Measurements from ENCODE around the gene ZFP92.

The ZFP92 gene

DNA sequence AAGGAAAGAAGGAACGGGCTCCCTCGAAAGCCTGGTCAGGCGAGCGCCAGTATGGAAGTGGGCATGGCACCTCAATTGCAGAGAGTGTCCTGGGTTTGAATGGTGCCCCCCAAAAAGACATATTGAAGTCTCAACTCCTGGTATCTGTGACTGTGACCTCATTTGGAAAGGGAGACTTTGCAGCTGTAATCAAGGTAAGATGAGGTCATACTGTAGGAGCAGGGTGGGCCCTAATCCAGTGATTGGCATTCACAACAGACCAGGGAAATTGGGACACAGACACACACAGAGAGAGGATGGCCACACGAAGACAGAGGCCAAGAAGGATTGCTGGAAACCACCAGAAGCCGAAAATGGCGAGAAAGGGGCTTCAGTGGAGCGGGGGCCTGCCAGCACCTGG lies 6.4 kb downstream of the ZFP92 start:
- no peaks in the 10 kb centered on the region for H3K27me3 Mint-ChIP-seq
- H3K4me3 Mint-ChIP-seq: no peak overlapping the region
- H3K4me1 Mint-ChIP-seq: no peaks in the 10 kb centered on the region
- no peak for DNase-seq (ENCODE audit: low spot score in 2 of 2)
- no peaks in the 10 kb centered on the region for H3K9me3 Mint-ChIP-seq
- H3K36me3 Mint-ChIP-seq (ENCODE audit: insufficient read depth): no peaks in the 10 kb centered on the region
- ATAC-seq (replicated peaks; ENCODE audit: extremely low read depth, poor library complexity, severe bottlenecking): no peak
- no peak overlapping the region for H3K27ac Mint-ChIP-seq (ENCODE audit: low read depth)

DNA sequence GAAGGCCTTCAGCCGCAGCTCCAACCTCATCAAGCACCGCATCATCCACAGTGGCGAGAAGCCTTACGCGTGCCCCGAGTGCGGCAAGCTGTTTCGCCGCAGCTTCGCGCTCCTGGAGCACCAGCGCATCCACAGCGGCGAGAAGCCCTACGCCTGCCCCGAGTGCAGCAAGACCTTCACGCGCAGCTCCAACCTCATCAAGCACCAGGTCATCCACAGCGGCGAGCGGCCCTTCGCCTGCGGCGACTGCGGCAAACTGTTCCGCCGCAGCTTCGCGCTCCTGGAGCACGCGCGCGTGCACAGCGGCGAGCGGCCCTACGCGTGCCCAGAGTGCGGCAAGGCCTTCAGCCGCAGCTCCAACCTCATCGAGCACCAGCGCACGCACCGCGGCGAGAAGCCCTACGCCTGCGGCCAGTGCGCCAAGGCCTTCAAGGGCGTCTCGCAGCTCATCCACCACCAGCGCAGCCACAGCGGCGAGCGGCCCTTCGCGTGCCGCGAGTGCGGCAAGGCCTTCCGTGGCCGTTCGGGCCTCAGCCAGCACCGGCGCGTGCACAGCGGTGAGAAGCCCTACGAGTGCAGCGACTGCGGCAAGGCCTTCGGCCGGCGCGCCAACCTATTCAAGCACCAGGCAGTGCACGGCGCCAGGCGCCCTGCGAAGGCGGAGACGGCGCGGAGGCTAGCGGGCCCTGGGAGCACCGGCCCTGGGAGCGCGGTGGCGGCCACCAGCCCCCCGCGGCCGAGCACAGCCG lies 9.8 kb downstream of the ZFP92 start:
- H3K4me3 Mint-ChIP-seq: no peak overlapping the region
- H3K4me1 Mint-ChIP-seq: no peaks in the 10 kb centered on the region
- no peaks in the 10 kb centered on the region for H3K9me3 Mint-ChIP-seq
- ATAC-seq (replicated peaks; ENCODE audit: extremely low read depth, poor library complexity, severe bottlenecking) (no peak), DNase-seq (ENCODE audit: low spot score in 2 of 2) (no peak)
- no peaks in the 10 kb centered on the region for H3K36me3 Mint-ChIP-seq (ENCODE audit: insufficient read depth)
- no peaks in the 10 kb centered on the region for H3K27me3 Mint-ChIP-seq
- no peak overlapping the region for H3K27ac Mint-ChIP-seq (ENCODE audit: low read depth)

DNA sequence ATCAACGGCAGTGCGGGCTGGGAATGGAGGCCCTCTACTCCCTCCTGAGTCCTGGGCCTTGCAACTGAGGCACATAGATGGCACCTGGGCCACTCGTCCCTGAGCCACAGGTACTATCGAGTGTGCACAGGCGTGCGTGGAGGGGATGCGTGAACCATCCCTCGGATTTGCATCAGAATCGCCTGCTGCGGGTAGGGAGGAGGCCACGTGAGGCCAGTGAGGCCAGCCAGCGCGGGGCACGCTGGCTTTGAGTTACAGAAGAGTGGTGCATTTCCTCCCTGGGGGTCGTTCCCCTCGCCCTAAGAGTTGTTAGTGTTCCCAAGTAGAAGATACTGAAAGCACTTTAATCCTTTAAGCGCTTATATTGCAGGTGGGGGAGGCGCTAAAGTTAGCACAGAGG lies 10.6 kb downstream of the ZFP92 start:
- ATAC-seq (replicated peaks; ENCODE audit: extremely low read depth, poor library complexity, severe bottlenecking): no peak
- H3K9me3 Mint-ChIP-seq: no peaks in the 10 kb centered on the region
- DNase-seq (ENCODE audit: low spot score in 2 of 2): no peak
- H3K36me3 Mint-ChIP-seq (ENCODE audit: insufficient read depth): no peaks in the 10 kb centered on the region
- H3K27me3 Mint-ChIP-seq: no peaks in the 10 kb centered on the region
- H3K4me3 Mint-ChIP-seq: no peak overlapping the region
- H3K27ac Mint-ChIP-seq (ENCODE audit: low read depth): no peak overlapping the region
- no peaks in the 10 kb centered on the region for H3K4me1 Mint-ChIP-seq

DNA sequence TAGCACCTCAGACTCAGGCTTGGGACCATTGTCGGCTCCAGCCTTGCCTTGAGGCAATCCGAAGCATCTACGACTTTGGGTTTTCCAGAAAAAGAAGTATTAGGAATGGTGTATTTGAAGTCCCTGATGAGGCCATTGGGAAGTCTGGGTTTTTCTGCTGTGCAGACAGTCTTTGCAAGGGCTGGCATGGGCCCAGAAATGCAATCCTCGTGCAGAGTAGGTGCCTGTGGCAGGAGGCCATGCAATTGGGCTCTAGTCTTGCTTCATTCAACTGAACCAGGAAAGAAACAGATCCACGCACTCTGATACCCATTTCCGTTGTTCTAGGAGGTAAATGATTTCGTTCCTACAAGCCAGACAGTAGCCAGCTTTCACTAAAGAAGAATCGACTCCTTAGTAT lies 12.4 kb downstream of the ZFP92 start:
- no peak for DNase-seq (ENCODE audit: low spot score in 2 of 2)
- H3K4me3 Mint-ChIP-seq: no peak overlapping the region
- no peak for ATAC-seq (replicated peaks; ENCODE audit: extremely low read depth, poor library complexity, severe bottlenecking)
- no peaks in the 10 kb centered on the region for H3K27me3 Mint-ChIP-seq
- no peak overlapping the region for H3K27ac Mint-ChIP-seq (ENCODE audit: low read depth)
- no peaks in the 10 kb centered on the region for H3K4me1 Mint-ChIP-seq
- H3K9me3 Mint-ChIP-seq: no peaks in the 10 kb centered on the region
- no peaks in the 10 kb centered on the region for H3K36me3 Mint-ChIP-seq (ENCODE audit: insufficient read depth)

DNA sequence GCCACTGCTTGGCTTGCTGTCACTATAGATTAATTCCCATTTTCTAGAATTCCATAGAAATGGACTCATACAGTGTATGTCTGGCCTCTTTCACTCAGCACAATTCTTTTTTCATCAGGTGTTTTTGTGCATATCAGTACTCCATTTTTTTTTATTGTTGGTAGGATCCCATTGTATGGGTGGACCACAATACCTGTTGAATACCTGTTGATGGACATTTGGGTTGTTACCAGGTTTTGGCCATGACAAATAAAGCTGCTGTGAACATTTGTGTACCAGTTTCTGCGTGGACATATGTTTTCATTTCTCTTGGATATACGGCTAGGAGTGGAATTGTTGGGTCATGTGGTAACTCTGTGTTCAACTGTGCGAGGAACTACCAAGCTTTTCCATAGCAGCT lies 14.9 kb downstream of the ZFP92 start:
- Mint-ChIP-seq H3K9me3 (no peaks in the 10 kb centered on the region), H3K4me3 (no peak overlapping the region), H3K4me1 (no peaks in the 10 kb centered on the region)

DNA sequence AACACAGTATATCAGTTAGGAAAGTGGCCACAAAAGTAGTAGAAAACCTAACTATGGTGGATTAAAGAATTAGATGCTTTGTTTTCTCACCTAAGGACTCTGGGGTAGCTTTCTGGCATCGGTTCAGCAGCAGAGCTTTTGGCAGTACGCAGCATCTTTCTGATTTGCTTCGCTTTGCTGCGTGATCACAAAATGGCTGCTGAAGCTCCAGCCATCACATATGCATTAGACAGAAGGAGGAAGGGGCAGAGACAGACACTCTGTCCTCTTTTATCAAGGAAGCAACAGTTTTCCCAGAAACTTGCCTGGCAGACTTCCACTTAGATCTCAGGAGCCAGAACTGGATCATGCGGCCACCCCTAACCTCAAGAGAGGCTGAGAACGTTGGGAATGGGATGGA lies 19.5 kb downstream of the ZFP92 start:
- DNase-seq (ENCODE audit: low spot score in 2 of 2) (no peak), ATAC-seq (replicated peaks; ENCODE audit: extremely low read depth, poor library complexity, severe bottlenecking) (no peak)
- Mint-ChIP-seq H3K4me1 (no peaks in the 10 kb centered on the region), H3K9me3 (no peaks in the 10 kb centered on the region), H3K27me3 (peaks cover 9% of the 10 kb centered on the region), H3K36me3 (ENCODE audit: insufficient read depth) (peaks cover 2% of the 10 kb centered on the region), H3K4me3 (no peak overlapping the region), H3K27ac (ENCODE audit: low read depth) (no peak overlapping the region)

More for the DNA sequence above, 14.9 kb downstream of the ZFP92 start:
- H3K27me3 Mint-ChIP-seq: no peaks in the 10 kb centered on the region
- H3K36me3 Mint-ChIP-seq (ENCODE audit: insufficient read depth): peaks cover 2% of the 10 kb centered on the region
- no peak overlapping the region for H3K27ac Mint-ChIP-seq (ENCODE audit: low read depth)
- ATAC-seq (replicated peaks; ENCODE audit: extremely low read depth, poor library complexity, severe bottlenecking) (no peak), DNase-seq (ENCODE audit: low spot score in 2 of 2) (no peak)

DNA sequence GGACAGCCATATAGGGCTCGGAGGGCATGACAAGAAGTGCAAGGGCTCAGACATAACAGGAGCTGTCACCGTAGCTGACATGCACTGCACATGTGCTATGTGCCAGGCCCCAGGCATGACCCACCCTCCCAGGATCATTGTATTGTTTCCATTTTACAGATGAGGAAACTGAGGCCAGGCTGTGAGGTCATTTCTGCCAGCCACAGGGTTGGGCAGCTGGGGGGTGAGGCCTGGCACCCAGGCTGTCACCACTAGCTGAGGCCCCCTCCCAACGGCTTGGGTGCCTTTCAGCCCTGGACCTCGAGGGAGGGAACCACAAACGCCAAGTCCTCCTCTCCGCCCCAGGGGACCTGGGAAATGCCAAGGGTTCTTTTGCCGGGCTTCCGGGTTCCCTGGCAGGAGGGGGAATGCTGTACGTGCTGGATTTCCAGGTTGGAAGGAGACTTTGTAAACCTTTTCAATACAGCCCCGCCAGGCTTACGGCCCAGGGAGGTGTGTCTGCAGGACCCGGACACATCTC lies 21.9 kb downstream of the ZFP92 start:
- no peaks in the 10 kb centered on the region for H3K9me3 Mint-ChIP-seq
- ATAC-seq (replicated peaks; ENCODE audit: extremely low read depth, poor library complexity, severe bottlenecking): no peak

DNA sequence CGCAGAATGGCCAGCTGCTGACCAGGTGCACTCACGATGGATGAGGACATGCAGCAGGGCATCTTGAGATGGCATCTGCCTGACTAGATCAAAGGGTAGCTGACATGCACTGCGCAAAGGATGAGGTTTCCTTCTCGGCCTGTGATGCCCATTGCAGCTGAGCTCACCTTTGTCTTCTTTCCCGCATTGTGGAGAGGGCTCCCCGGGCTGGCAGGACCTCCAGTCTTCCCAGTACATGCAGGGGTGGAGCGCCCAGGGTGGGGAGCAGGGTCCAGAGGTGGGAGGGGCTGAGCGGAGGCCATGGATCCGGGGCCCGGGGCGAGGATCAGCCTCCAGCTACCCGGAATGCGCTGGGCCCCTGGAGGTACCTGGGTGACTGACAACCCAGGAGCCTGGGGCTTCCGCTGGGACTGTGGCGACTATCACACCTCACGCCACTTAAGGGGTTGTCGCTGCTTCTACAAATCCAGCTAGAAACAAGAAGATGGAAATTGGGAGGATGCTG lies 22.6 kb downstream of the ZFP92 start:
- no peak overlapping the region for H3K27ac Mint-ChIP-seq (ENCODE audit: low read depth)
- peaks cover 9% of the 10 kb centered on the region for H3K27me3 Mint-ChIP-seq
- no peaks in the 10 kb centered on the region for H3K9me3 Mint-ChIP-seq
- peaks cover 2% of the 10 kb centered on the region for H3K36me3 Mint-ChIP-seq (ENCODE audit: insufficient read depth)
- H3K4me1 Mint-ChIP-seq: no peaks in the 10 kb centered on the region
- DNase-seq (ENCODE audit: low spot score in 2 of 2): no peak
- H3K4me3 Mint-ChIP-seq: no peak overlapping the region
- ATAC-seq (replicated peaks; ENCODE audit: extremely low read depth, poor library complexity, severe bottlenecking): no peak

More for the DNA sequence above, 21.9 kb downstream of the ZFP92 start:
- Mint-ChIP-seq H3K27me3 (peaks cover 9% of the 10 kb centered on the region), H3K4me1 (no peaks in the 10 kb centered on the region), H3K4me3 (no peak overlapping the region), H3K36me3 (ENCODE audit: insufficient read depth) (peaks cover 2% of the 10 kb centered on the region), H3K27ac (ENCODE audit: low read depth) (no peak overlapping the region)
- no peak for DNase-seq (ENCODE audit: low spot score in 2 of 2)

DNA sequence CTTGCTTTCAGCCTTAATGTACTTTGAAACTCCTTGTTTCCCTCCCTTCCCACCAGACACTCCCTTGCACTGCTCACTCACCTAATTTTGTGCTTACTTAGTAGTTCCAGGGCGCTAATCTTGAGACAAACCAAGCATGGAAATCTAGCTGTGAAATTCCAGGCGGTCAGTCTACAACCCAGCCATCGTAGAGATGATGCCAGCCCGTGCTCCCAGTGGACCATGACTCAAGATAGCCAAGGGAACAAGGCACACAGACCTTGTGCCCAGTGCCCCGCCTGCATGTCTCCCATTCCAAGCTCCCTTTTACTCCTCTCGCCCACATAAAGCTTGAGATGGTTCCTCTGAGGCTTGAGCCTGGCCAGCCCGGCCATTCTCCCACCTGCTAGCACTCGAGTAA lies 23.5 kb downstream of the ZFP92 start:
- H3K9me3 Mint-ChIP-seq: no peaks in the 10 kb centered on the region
- H3K4me3 Mint-ChIP-seq: no peak overlapping the region
- H3K4me1 Mint-ChIP-seq: no peaks in the 10 kb centered on the region
- DNase-seq (ENCODE audit: low spot score in 2 of 2) (no peak), ATAC-seq (replicated peaks; ENCODE audit: extremely low read depth, poor library complexity, severe bottlenecking) (no peak)
- no peak overlapping the region for H3K27ac Mint-ChIP-seq (ENCODE audit: low read depth)
- peaks cover 9% of the 10 kb centered on the region for H3K27me3 Mint-ChIP-seq
- no peaks in the 10 kb centered on the region for H3K36me3 Mint-ChIP-seq (ENCODE audit: insufficient read depth)

DNA sequence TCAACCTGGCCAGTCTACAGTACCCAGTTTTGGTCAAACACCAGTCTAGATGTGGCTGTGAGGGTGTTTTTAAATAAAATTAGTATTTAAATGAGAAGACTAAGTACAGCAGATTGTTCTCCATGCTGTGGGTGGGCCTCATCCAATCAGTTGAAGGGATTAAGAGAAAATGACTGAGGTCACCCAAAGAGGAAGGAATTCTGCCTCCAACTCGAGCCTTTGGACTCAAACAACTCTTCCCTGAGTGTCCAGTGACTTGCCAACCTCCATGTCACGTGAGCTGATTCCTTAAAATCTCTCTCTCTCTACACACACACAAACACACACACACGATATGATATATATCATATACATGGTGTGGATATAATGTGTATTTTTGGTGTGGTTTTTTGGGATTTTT lies 24.6 kb downstream of the ZFP92 start:
- Mint-ChIP-seq H3K4me3 (no peak overlapping the region), H3K36me3 (ENCODE audit: insufficient read depth) (no peaks in the 10 kb centered on the region), H3K27me3 (peaks cover 9% of the 10 kb centered on the region), H3K27ac (ENCODE audit: low read depth) (no peak overlapping the region), H3K9me3 (no peaks in the 10 kb centered on the region), H3K4me1 (no peaks in the 10 kb centered on the region)
- ATAC-seq (replicated peaks; ENCODE audit: extremely low read depth, poor library complexity, severe bottlenecking): no peak
- DNase-seq (ENCODE audit: low spot score in 2 of 2): no peak

DNA sequence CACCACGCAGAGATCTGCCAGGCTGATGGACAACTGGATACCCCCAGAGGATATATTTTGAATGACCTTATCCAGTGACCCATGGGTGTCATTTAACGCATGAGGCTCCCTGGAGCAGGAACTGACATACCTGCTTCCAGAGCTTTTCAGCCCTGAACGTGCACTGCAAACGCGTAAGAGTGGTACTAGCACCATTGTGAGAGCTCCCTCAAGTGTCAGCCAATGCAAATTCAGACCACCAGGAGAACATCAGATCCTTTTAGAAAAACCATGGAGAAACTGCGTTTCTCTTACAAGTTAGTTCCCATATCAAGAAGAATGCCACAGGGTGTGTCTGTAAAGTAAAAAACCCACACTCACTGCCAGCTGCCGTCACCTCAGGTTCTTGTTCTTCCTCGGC lies 27.3 kb downstream of the ZFP92 start:
- Mint-ChIP-seq H3K4me3 (no peak overlapping the region), H3K4me1 (no peaks in the 10 kb centered on the region), H3K9me3 (no peaks in the 10 kb centered on the region), H3K27ac (ENCODE audit: low read depth) (no peak overlapping the region), H3K27me3 (peaks cover 9% of the 10 kb centered on the region), H3K36me3 (ENCODE audit: insufficient read depth) (no peaks in the 10 kb centered on the region)
- no peak for ATAC-seq (replicated peaks; ENCODE audit: extremely low read depth, poor library complexity, severe bottlenecking)
- DNase-seq (ENCODE audit: low spot score in 2 of 2): no peak

DNA sequence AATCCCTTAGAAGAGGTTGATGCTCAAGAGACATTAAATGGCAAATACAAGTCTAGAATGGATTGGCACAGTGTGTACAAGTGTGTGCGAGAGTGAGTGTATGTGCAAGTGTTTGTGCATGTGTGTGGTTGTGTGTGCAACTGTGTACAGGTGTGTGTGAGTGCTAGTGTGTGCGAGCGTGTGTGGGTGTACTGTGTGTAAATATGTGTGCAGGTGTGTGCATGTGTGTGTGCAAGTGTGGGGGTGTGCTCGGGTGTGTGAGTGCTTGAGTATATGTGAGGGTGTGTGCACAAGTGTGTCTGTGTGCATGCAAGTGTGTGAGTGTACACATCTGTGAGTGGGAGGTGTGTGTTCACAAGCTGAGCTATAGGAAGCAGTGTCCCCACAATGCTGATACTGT lies 28.7 kb downstream of the ZFP92 start:
- DNase-seq (ENCODE audit: low spot score in 2 of 2) (no peak), ATAC-seq (replicated peaks; ENCODE audit: extremely low read depth, poor library complexity, severe bottlenecking) (no peak)
- Mint-ChIP-seq H3K36me3 (ENCODE audit: insufficient read depth) (no peaks in the 10 kb centered on the region), H3K27ac (ENCODE audit: low read depth) (no peak overlapping the region), H3K27me3 (peaks cover 2% of the 10 kb centered on the region), H3K9me3 (no peaks in the 10 kb centered on the region), H3K4me3 (no peak overlapping the region), H3K4me1 (no peaks in the 10 kb centered on the region)

DNA sequence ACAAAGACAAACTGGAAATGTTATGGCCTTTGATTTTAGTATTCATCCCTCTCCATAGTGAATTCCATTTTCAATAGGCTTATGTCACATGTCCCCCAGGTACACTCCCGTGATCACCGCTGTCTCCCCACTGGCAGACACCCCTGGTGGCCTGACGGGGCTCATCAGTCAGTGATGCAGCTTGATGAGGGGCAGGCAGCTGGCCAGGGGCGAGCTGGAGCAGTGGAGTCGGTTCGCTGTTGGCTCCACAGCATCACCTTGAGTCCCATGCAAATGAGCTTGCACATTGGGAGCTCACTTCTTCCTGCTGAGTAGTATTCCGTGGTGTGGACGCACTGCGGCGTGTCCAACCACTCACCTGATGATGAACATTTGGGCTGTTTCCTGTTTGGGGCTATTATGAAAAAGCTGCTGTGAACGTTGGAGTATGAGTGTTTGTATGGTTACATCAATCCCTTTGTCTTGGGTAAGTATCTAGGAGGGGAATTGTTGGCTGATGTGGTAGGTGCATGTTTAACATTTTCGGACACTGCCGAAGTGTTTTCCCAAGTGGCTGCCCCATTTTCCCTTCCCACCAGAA lies 29.4 kb downstream of the ZFP92 start:
- DNase-seq (ENCODE audit: low spot score in 2 of 2) (no peak), ATAC-seq (replicated peaks; ENCODE audit: extremely low read depth, poor library complexity, severe bottlenecking) (no peak)
- H3K27ac Mint-ChIP-seq (ENCODE audit: low read depth): no peak overlapping the region
- H3K36me3 Mint-ChIP-seq (ENCODE audit: insufficient read depth): no peaks in the 10 kb centered on the region
- H3K9me3 Mint-ChIP-seq: no peaks in the 10 kb centered on the region
- H3K27me3 Mint-ChIP-seq: no peaks in the 10 kb centered on the region
- no peaks in the 10 kb centered on the region for H3K4me1 Mint-ChIP-seq
- no peak overlapping the region for H3K4me3 Mint-ChIP-seq

Measured in central memory CD8-positive, alpha-beta T cell (primary cell).